Left lung (tissue), 10 donors: ENCODE measurements around the gene TRIM9. TPM values are rescaled to one million over a fixed set of nuclear protein-coding genes. Genes with fewer than 3 reads are reported as not detected.
"Not testable (repeated sequence)": the region's sequence is repeated elsewhere in the genome, so short reads cannot be mapped to it uniquely, and the experiment has no call there.

ENCODE experiments used
- ATAC-seq: fragments of 200-7000 bp; cut with Tn5 transposase; one replicate; pipeline ENCODE4 v1.9.1; 2020; ENCODE audit warnings: moderate library complexity
- DNase-seq, 4 donors: peaks; one replicate each; pipeline ENCODE4 v3.0.0-alpha.2; 2013 to 2020
- H3K27ac ChIP-seq, 2 donors: fragments of 200-600 bp; sonication (generic) in 1 of 2; one replicate each; pipeline versions ENCODE4 v1.5.0 to v1.8.0; 2020 to 2021
- H3K27me3 ChIP-seq, 2 donors: fragments of 200-600 bp; sonication (generic) in 1 of 2; one replicate each; pipeline versions ENCODE4 v1.5.0 to v1.8.0; 2020 to 2021
- H3K36me3 ChIP-seq, 2 donors: fragments of 200-600 bp; sonication (generic) in 1 of 2; one replicate each; pipeline versions ENCODE4 v1.5.0 to v1.8.0; 2020 to 2021
- H3K4me1 ChIP-seq, 2 donors: fragments of 200-600 bp; one replicate each; pipeline ENCODE4 v1.8.0; 2021
- H3K4me3 ChIP-seq, 2 donors: fragments of 200-600 bp; sonication (generic) in 1 of 2; one replicate each; pipeline versions ENCODE4 v1.5.0 to v1.8.0; 2020 to 2021; ENCODE audit warnings: mild to moderate bottlenecking in 1 of 2
- H3K9me3 ChIP-seq, 2 donors: fragments of 200-600 bp; sonication (generic) in 1 of 2; one replicate each; pipeline versions ENCODE4 v1.5.0 to v1.8.0; 2020 to 2021
- intact Hi-C, 2 donors: fragments of 100-400 bp; cut with DNase I; formaldehyde crosslinking; loops; one replicate each; pipeline versions ENCODE4 v1.11.2 to v1.14.2; 2022
- polyA plus RNA-seq, 6 donors: library from polyadenylated mRNA; unstranded; fragments of 120-200 nt; gene quantifications; one replicate each; pipeline ENCODE4 v1.2.1, GENCODE V29; 2013; ENCODE audit not compliant: insufficient read length in 6 of 6
- total RNA-seq, 2 donors: library from RNA; stranded (reverse); fragmentation: NEBNext Ultra II Directional; extraction: Animal tissue kit (Norgen Biotek cat#: 25700); gene quantifications; one replicate each; pipeline ENCODE4 v1.2.1, GENCODE V29; 2021
- TF ChIP-seq, protein P1 (sequence below), 2 donors: fragments of 200-600 bp; sonication (generic) in 1 of 2; IDR thresholded peaks; one replicate each; pipeline versions ENCODE4 v1.5.0 to v1.8.0; 2021; ENCODE audit warnings: antibody characterized with exemption in 2 of 2
- donor health status: DM: no; HTN: yes; CAD: no.
- donor health status: DM: no; HTN: no; CAD: no.

The TRIM9 gene
- total and polyA plus RNA-seq, 8 donors = 0.47 to 1.4 (median 1.0) TPM

DNA sequence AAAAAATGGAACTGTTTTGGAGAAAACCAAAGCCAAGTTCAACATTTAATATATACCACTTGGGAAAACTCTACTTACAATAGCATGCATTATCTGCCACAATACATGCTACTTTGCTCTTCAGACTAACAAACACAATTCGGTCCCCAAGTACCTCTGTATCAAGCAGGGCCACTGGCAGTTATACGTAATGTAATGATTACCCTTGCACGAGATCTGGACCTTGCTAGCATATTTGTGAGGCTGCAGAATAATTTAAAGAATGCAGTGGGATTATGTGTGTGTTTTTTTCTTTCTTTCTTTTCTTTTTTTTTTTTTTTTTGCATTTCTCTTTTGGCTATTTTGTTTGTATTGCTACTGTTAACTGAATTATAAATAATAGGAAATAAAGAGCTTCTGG, 127.8 kb downstream of the TRIM9 start:
- ATAC-seq = no peak
- Histone ChIP-seq H3K4me3 (no peak overlapping the region), H3K9me3 (no peaks in the 10 kb centered on the region), H3K4me1 (peaks cover 3 to 15% of the 10 kb centered on the region in 2 donors), H3K27ac (peak overlapping the region in 1 of 2 donors; percentile 90), H3K36me3 (no peaks in the 10 kb centered on the region), H3K27me3 (no peaks in the 10 kb centered on the region)
- intact Hi-C loops = no loop called here
- no peak for DNase-seq
- TF ChIP-seq, protein P1, sequence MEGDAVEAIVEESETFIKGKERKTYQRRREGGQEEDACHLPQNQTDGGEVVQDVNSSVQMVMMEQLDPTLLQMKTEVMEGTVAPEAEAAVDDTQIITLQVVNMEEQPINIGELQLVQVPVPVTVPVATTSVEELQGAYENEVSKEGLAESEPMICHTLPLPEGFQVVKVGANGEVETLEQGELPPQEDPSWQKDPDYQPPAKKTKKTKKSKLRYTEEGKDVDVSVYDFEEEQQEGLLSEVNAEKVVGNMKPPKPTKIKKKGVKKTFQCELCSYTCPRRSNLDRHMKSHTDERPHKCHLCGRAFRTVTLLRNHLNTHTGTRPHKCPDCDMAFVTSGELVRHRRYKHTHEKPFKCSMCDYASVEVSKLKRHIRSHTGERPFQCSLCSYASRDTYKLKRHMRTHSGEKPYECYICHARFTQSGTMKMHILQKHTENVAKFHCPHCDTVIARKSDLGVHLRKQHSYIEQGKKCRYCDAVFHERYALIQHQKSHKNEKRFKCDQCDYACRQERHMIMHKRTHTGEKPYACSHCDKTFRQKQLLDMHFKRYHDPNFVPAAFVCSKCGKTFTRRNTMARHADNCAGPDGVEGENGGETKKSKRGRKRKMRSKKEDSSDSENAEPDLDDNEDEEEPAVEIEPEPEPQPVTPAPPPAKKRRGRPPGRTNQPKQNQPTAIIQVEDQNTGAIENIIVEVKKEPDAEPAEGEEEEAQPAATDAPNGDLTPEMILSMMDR (IDR thresholded peaks at IDR 0.05) = no peak

DNA sequence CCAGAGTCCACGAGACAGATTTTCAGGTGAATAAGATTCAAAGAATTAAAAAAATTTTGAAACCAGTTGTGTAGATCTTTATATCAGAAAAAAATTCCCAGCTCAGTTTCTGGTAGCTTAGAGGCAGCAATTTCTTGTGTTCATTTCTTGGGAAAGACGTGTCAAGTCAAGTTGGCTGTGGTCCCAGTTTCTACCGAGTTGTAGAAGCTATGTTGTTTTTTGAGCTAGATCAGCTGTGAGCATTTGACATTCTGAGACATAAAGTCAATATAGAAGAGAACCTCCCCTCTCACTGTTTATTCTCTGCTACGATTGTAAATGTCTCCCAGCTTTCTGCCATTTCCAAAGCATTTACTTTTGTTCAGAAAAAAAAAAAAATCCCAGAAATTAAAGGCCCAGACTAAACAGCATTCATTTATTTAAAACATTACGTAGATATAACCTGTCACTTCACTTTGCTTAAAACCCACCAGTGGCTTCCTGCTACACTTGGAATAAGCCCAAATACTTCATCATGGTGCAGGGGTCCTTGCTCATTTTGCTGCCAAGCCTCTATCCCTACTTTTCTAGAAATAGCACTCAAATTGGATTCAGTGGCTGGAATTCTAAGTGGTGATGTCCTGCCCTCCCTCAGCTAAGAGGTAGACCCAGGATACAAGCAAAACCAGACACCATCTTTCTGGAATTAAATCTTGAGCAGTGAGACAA, 130.1 kb downstream of the TRIM9 start:
- Histone ChIP-seq H3K4me1 (peaks cover 6 to 30% of the 10 kb centered on the region in 2 donors), H3K9me3 (no peaks in the 10 kb centered on the region)

DNA sequence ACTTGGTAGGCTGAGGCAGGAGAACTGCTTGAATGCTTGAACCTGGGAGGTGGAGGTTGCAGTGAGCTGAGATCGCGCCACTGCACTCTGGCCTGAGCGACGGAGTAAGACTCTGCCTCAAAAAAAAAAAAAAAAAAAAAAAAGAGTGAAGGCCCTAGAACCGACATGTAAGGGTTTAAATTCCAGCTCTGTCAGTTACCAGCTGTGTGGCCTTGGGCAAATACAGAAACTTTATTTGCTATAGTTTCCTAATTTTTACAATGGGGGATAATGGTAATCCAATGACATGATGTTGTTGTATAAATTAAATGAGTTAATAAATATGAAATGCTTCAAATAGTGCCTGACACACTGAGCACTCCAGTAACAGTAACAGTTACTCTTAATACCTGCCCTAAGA, 131.0 kb downstream of the TRIM9 start:
- TF ChIP-seq, protein P1 (IDR thresholded peaks at IDR 0.05) = no peak
- no peak for ATAC-seq
- Histone ChIP-seq H3K4me3 (no peak overlapping the region), H3K9me3 (no peaks in the 10 kb centered on the region), H3K4me1 (peaks cover 6 to 30% of the 10 kb centered on the region in 2 donors), H3K36me3 (no peaks in the 10 kb centered on the region), H3K27me3 (no peaks in the 10 kb centered on the region), H3K27ac (no peak overlapping the region)
- intact Hi-C loops = no loop called here
- DNase-seq = no peak

More for the DNA sequence above, 130.1 kb downstream of the TRIM9 start:
- no peaks in the 10 kb centered on the region for H3K36me3 ChIP-seq
- no peak overlapping the region for H3K4me3 ChIP-seq
- ATAC-seq (peak; percentile 45), DNase-seq (peak in 3 of 4 donors; percentile 67 to 98 (median 97))
- intact Hi-C loops = no loop called here
- H3K27ac ChIP-seq = no peak overlapping the region
- no peaks in the 10 kb centered on the region for H3K27me3 ChIP-seq
- TF ChIP-seq, protein P1 (IDR thresholded peaks at IDR 0.05) = no peak

DNA sequence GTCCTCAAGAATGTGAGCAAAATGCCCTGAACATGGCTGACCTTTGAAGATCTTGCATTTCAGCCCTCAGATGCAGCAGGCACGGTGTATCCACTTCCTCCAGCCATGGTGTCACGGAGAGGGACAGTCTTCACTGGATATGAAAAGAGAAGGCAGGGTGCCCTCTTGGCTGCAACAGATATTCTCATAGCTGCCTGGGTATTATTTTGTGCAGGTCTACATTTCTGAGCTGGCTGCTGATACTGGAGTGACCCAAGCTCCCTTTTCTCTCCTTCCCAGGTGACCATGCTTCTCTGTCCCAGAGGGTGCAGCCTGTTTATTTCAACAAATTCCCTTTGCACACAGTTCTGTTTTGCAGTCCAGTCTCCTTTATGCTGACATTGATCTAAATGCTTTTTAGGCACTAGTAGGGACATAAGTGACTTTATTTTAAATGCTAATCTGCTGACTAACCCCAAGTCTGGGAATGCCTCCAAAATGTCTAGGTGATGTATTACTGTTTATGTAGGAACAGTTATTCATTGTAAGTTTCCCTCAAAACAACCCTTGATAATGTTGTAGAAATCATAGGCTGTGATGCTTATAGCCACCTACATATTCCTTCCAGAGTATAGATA, 133.2 kb downstream of the TRIM9 start:
- intact Hi-C loops = no loop called here
- Histone ChIP-seq H3K9me3 (no peaks in the 10 kb centered on the region), H3K4me1 (peaks cover 3 to 19% of the 10 kb centered on the region in 2 donors), H3K4me3 (no peak overlapping the region), H3K27ac (peak overlapping the region; percentile 33 to 36), H3K36me3 (no peaks in the 10 kb centered on the region), H3K27me3 (no peaks in the 10 kb centered on the region)
- ATAC-seq = peak; percentile 59
- DNase-seq = peak in 2 of 4 donors; percentile 86 to 87
- TF ChIP-seq, protein P1 (IDR thresholded peaks at IDR 0.05) = no peak

DNA sequence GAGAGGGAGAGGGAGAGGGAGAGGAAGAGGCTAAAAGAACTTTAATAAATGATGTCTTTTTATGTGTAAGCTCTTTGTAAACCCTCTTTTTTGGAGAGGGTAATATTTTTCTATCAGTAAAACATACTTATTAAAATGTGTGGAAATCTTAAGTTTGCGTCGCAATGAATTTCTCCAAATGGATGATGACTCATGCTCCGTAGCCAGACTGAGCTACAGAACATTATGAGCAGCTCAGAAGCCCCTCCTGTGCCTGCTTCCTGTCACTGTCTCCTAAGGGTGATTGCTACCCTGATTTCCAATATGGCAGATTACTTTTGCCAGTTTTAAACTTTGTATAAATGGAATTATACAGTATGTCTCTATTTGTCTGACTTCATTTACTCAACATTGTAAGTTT, 137.6 kb downstream of the TRIM9 start:
- TF ChIP-seq, protein P1 (IDR thresholded peaks at IDR 0.05) = no peak
- H3K36me3 ChIP-seq = no peaks in the 10 kb centered on the region
- H3K4me1 ChIP-seq = peaks cover 3 to 41% of the 10 kb centered on the region in 2 donors
- ATAC-seq (no peak), DNase-seq (no peak)
- no peaks in the 10 kb centered on the region for H3K27me3 ChIP-seq
- intact Hi-C loops = loop anchor here in 1 of 2 donors (10.0 kb wide), 1 partner anchor 268 kb away; no protein-coding TSS in a partner anchor
- H3K27ac ChIP-seq = no peak overlapping the region
- H3K9me3 ChIP-seq = no peaks in the 10 kb centered on the region
- H3K4me3 ChIP-seq = no peak overlapping the region

DNA sequence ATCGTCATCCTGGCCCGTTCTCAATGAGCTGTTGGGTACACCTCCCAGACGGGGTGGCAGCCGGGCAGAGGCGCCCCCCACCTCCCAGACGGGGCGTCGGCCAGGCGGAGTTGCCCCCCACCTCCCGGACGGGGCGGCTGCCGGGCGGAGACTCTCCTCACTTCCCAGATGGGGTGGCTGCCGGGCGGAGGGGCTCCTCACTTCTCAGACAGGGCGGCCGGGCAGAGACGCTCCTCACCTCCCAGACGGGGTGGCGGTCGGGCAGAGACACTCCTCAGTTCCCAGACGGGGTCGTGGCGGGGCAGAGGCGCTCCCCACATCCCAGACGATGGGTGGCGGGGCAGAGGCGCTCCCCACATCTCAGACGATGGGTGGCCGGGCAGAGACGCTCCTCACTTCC, 138.5 kb downstream of the TRIM9 start:
- not testable (repeated sequence) for H3K27ac ChIP-seq, H3K27me3 ChIP-seq, H3K4me3 ChIP-seq, H3K9me3 ChIP-seq, H3K36me3 ChIP-seq, DNase-seq, ATAC-seq
- intact Hi-C loops = loop anchor here in 1 of 2 donors (10.0 kb wide), 1 partner anchor 268 kb away; no protein-coding TSS in a partner anchor
- peaks cover 3 to 36% of the 10 kb centered on the region in 2 donors for H3K4me1 ChIP-seq
